ES-I3 (cell line): ENCODE data around the gene PRKD1.

Source experiments
- H3K36me3 ChIP-seq: 2 replicates; pipeline ENCODE4 v1.6.1; 2013; ENCODE audit warnings: mild to moderate bottlenecking, low read length, control low read depth, moderate library complexity; ENCODE audit not compliant: insufficient read depth
- H3K4me1 ChIP-seq: 2 replicates; pipeline ENCODE4 v1.6.1; 2013; ENCODE audit warnings: mild to moderate bottlenecking, control low read depth, low read length; ENCODE audit not compliant: insufficient read depth
- H3K9ac ChIP-seq: 2 replicates; pipeline ENCODE4 v1.6.1; 2013; ENCODE audit warnings: low read depth, mild to moderate bottlenecking, low read length, moderate library complexity
- H3K9me3 ChIP-seq: 2 replicates; pipeline ENCODE4 v1.6.1; 2013; ENCODE audit warnings: mild to moderate bottlenecking, low read length, moderate library complexity; ENCODE audit not compliant: control insufficient read depth, insufficient read depth

Gene PRKD1

DNA sequence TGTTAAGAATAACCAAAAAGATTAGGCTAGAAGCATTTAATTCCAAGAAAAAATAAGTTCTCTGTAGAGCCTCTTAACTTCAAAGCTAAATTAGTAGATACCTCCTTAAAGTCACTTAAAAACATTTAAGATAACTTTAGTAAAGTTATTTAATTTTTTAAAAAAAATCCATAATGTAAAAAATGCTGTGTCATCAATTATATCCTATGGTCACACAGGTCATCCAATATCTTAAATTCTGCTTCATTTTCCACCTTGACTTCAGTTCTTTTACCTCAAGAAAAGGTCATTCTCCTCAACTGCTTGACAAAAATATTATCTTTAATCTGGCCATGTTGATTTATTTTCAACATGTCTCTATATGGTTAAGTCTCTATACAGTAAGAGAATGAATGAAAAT, 274.3 kb downstream of the PRKD1 start:
- Histone ChIP-seq H3K9ac (no peak overlapping the region), H3K36me3 (no peaks in the 10 kb centered on the region), H3K9me3 (peaks cover 4% of the 10 kb centered on the region), H3K4me1 (no peaks in the 10 kb centered on the region)

DNA sequence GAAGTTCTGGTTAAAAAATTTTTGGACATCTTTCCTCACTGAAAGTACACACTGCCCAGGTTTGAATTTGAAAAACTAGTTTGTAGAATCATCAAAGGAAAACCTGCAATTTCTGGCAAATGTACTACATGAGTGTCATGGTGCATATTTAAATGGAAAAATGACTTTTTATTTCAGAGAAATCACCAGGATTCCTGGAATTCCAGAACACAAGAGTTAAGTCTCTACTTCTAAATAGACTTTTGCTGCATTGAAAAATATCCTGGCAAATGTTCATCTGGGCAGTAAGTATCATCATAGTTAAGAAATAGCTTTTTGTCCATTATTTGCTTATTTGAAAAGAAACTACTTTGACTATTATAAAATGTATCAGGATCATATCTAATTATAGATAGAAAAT, 275.1 kb downstream of the PRKD1 start:
- no peaks in the 10 kb centered on the region for H3K4me1 ChIP-seq
- peaks cover 9% of the 10 kb centered on the region for H3K9me3 ChIP-seq
- H3K9ac ChIP-seq = no peak overlapping the region
- no peaks in the 10 kb centered on the region for H3K36me3 ChIP-seq

DNA sequence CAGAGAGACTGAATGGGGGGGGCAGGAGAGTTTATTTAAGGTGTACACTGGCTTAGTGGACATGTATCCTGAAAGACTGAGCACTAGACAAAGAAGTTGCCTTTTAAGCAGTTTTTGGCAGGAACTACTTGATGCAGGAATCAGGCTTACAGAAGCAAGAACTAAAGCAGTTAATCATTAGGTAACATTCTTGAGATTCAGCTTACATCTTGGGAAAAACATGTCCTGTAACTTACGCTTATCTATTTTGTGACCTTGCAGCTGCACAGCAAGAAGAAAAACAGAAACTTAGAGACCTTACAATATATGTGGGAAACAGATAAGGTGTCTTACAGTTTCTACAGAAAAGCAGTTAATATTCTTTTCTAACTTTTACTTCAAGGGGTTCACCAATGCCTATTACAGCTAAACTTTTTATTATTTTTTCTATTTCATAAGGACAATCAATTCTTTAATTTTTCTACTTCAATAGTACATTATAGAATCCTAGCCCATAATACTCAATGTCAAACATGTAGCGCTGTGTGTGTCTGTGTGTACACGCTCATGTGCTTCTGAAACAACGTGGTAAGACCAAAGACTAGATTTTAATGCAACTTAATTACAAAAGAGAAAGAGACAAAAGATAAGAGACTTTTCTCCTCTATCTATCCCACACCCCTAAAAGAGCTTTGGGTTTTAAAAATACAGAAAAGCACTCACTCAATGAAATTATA, 276.9 kb downstream of the PRKD1 start:
- Histone ChIP-seq H3K9ac (no peak overlapping the region), H3K36me3 (no peaks in the 10 kb centered on the region), H3K4me1 (no peaks in the 10 kb centered on the region), H3K9me3 (peaks cover 9% of the 10 kb centered on the region)

DNA sequence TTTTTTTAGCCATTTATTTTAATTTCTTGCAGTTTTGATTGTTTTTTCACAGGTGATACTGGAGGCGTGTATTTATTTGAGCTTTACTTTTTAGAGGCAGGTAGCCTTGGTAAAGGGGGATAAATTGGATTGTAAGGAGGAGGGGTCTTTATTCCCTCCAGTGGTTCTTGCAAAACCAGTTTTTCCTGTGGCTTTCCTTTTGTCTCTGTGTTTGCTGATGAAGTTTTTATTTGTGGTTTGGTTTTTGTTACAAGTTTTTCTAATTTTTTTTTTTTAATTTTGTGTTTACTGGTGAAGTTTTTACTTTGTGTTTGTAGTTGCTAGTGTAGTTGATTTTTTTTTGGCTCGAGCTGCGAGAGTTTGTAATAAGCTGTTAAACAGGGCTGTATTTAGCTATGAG, 278.5 kb downstream of the PRKD1 start:
- Histone ChIP-seq H3K4me1 (no peaks in the 10 kb centered on the region), H3K36me3 (no peaks in the 10 kb centered on the region), H3K9me3 (peaks cover 9% of the 10 kb centered on the region), H3K9ac (no peak overlapping the region)

DNA sequence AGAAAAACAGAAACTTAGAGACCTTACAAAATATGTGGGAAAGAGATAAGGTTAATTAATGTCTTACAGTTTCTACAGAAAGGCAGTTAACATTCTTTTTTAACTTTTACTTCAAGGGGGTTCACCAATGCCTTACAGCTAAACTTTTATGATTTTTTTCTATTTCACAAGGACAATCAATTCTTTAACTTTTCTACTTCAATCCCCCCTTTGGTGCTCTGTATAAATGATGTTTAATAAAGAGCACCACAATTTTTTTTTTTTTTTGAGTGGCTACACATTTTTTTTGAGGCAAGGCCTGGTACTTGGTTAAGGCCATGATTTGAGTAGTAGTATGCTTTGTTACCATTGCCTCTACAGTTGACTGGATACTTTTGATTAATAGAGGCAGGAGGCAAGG, 279.6 kb downstream of the PRKD1 start:
- Histone ChIP-seq H3K4me1 (no peaks in the 10 kb centered on the region), H3K9me3 (peaks cover 9% of the 10 kb centered on the region), H3K36me3 (no peaks in the 10 kb centered on the region), H3K9ac (no peak overlapping the region)

DNA sequence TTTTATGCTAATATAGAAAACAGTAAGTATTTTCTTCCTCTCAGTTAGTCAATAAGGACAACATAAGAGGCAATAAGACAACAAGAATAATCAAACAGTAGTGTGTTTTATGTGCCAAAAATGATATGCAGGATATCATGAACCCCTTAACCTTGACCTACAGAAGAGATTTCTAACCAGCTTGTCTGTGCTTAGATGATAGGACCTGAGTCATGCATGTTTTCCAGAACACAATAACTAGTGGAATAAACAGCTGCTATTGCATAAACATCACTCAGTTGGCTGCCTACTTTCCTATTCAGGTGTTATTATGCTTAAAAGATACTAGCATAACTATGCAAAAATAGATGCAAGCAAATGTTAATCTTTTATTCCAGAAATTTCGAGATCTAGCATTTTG, 282.5 kb downstream of the PRKD1 start:
- no peak overlapping the region for H3K9ac ChIP-seq
- H3K9me3 ChIP-seq = peaks cover 9% of the 10 kb centered on the region
- H3K4me1 ChIP-seq = no peaks in the 10 kb centered on the region
- no peaks in the 10 kb centered on the region for H3K36me3 ChIP-seq

DNA sequence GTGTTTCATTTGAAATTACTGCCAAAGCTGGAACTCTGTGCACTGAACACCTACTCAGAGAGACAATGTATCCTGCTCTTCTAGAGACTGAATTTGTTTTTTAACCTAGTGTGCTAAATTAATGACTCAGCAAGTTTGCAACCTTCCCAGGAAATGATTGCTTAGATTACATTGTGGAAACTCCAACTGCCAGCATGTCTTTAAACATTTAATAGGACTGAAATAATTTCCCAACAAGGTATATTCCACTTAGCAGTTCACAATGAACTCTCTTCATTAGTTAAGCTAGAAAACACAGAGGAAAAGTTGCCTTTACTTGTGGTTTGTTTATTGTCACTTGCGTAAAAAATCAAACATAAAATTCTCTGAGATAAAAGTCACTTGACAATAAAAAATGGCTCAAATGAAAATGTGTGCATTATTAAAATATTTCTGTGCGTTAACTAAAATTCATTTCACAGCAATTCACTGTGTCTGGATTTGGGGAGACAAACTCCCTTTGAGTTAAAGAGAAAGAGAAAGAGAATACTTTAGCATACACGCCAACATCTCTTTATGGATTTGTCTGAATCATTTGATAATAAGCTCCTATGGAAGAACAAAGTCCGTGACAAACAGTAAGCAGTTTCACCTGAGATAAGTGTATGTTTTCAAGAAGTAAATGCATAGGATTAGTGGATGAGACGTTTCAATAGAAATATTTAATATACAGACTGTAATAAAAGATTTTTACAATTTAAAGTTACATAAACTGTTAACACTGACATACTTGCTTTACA, 284.0 kb downstream of the PRKD1 start:
- no peaks in the 10 kb centered on the region for H3K4me1 ChIP-seq
- H3K9me3 ChIP-seq = peaks cover 6% of the 10 kb centered on the region; the same call in 1 of the 2 replicates
- H3K36me3 ChIP-seq = no peaks in the 10 kb centered on the region
- no peak overlapping the region for H3K9ac ChIP-seq

DNA sequence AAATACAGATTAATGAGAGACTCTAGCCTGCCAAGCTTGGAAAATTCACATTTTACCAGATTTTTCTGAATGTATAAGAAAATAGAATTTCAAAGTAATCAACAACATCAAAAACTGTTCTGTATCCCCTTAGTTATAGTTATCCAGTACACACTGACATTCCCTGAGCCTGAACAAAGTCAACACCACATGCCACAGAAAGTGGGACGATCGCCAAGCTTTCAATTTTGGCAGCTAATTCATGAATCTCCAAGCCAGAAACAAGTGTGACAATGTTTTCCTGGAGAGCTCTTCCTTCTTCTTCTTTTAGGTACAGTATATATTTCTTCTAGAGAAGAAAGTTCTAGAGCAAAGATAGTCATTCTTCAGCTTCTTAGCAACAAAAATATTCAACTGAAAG, 290.2 kb downstream of the PRKD1 start:
- H3K4me1 ChIP-seq = no peaks in the 10 kb centered on the region
- H3K9me3 ChIP-seq = no peaks in the 10 kb centered on the region
- no peaks in the 10 kb centered on the region for H3K36me3 ChIP-seq
- no peak overlapping the region for H3K9ac ChIP-seq

DNA sequence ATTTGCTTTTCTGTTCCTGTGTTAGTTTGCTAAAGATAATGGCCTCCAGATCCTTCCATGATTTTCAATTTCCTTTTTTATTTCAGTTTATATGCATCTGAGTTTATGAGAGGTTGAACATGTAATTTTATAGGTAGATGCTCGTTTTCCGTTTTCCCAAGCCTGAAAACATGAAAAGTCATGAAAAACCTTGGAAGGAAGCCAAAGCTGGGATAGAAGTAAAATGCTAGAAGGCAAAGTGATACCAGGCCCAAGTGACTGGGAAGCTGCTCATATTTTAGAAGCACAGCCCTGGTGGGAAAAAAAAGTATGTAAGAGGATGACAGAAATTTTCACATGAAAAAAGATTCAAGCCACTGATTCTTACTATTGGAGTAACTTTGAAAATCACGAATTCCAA, 290.8 kb downstream of the PRKD1 start:
- Histone ChIP-seq H3K9me3 (no peaks in the 10 kb centered on the region), H3K4me1 (no peaks in the 10 kb centered on the region), H3K9ac (no peak overlapping the region), H3K36me3 (no peaks in the 10 kb centered on the region)

DNA sequence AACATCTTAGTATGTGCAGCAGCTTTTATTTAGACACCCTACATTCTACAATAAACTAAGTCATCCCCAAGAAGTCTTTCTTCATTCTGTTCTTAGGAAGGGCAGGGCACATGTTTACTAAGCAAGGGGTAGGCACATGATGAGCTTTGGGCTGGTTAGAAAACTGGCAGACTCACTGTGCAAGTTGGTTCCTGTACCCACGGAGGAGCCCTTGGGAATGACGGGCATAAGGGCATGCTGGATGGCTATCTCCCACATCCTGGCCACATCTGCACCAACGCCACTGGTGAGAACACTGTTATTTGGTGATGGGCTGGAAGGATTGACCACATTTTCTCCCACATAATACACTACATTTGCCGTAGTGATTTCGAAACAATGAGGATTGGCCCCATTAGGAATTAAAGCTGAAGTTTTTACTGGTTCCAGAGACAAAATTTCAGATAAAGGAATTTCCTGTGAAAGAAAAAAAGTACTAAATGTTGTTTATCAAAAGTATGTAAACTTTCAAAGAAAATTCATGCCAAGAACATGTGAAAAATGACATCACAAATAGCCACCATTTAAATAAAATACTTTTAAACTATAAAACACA, 297.0 kb downstream of the PRKD1 start:
- no peaks in the 10 kb centered on the region for H3K36me3 ChIP-seq
- H3K4me1 ChIP-seq = no peaks in the 10 kb centered on the region
- no peak overlapping the region for H3K9ac ChIP-seq
- no peaks in the 10 kb centered on the region for H3K9me3 ChIP-seq

DNA sequence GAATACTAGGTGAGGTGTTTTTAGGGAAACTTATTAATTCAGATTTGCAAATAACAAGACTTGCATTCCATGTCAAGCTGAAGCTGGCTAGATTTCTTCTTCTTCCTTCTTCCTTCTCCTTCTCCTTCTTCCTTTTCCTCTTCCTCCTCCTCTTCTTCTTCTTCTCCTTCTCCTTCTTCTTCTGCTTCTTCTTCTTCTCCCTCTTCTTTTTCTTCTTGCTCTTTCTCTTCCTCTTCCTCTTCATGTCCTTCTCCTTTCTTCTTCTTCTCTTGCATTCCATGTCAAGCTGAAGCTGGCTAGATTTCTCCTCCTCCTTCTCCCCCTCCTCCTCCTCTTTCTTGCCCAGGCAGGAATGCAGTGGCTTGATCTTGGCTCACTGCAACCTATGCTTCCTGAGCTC, 297.8 kb downstream of the PRKD1 start:
- no peak overlapping the region for H3K9ac ChIP-seq
- H3K9me3 ChIP-seq = no peaks in the 10 kb centered on the region
- H3K4me1 ChIP-seq = no peaks in the 10 kb centered on the region
- H3K36me3 ChIP-seq = no peaks in the 10 kb centered on the region

DNA sequence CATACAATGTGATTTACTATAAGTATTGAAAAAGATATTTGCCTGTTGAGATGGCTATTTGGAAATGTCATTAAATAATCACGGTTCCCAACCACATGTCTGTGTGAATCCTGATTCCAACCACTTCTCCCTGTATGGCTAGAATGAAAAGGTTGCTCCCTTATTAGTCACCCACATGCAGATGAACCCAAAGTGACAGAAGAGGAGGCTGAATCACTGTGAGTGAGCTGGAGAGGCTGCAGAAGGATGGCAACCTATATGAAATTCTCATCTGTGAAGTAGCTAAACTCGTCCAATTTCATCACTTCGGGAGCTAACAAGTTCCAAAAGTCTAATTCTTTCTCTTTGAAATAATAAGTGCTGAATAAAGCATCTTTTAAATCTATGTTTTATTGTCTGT, 300.5 kb downstream of the PRKD1 start:
- Histone ChIP-seq H3K4me1 (no peaks in the 10 kb centered on the region), H3K9me3 (no peaks in the 10 kb centered on the region)

DNA sequence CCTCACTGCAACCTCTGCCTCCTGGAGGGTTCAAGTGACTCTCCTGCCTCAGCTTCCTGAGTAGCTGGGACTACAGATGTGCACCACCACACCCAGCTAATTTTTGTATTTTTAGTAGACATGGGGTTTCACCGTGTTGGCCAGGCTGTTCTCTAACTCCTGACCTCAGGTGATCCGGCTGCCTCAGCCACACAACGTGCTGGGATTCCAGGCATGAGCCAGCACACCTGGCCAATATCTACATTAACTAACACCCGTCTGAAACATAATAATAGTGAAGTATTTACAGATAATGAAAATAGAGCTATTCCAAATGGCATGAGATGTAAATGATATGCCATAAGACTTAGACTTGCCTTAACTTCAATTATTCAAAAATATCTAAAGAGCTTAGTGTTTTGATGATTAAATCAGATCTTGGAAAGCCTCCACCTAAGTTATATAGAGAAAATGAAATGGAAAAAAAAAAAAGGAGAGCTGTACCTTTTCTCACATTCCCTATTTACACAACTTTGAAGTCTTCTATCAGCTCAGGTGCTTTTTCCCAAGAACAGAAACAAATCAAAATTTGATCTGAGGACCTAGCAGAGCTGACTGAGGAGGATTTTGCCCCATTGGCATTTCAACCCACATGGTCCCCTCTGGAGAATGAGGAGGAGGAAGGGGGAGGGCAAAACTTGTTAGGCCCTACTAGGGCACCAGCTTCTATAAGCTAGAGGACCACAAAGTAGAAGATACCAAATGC, 309.2 kb downstream of the PRKD1 start:
- H3K4me1 ChIP-seq = no peaks in the 10 kb centered on the region
- no peaks in the 10 kb centered on the region for H3K36me3 ChIP-seq
- no peaks in the 10 kb centered on the region for H3K9me3 ChIP-seq
- no peak overlapping the region for H3K9ac ChIP-seq

More for the DNA sequence above, 300.5 kb downstream of the PRKD1 start:
- no peaks in the 10 kb centered on the region for H3K36me3 ChIP-seq
- no peak overlapping the region for H3K9ac ChIP-seq

DNA sequence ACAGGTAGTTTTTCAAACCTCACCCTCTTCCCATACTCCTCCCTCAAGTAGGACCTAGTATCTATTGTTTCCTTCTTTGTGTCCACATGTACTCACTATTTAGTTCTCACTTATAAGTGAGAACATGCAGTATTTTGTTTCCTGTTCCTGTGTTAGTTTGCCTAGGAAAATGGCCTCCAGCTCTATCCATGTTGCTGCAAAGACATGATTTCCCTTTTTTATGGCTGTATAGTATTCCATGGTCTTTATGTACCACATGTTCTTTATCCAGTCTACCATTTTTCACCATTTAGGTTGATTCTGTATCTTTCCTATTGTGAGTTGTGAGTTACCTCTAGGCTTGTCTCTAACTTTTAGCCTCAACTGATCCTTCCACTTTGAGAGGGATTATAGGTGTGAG, 310.7 kb downstream of the PRKD1 start:
- Histone ChIP-seq H3K36me3 (no peaks in the 10 kb centered on the region), H3K9me3 (no peaks in the 10 kb centered on the region), H3K4me1 (no peaks in the 10 kb centered on the region)

More for the DNA sequence above, 310.7 kb downstream of the PRKD1 start:
- H3K9ac ChIP-seq = no peak overlapping the region
